Common myeloid progenitor, CD34-positive (primary cell): ENCODE data around the gene PSTK.
A peak's percentile ranks its signal among the peaks of the same experiment; 100 is the strongest.

ENCODE experiments used
- CTCF ChIA-PET: fragments of 350-600 bp; sonication (Branson Sonifier 250); formaldehyde crosslinking; loops from one replicate; lab custom pipeline; 2021; ENCODE audit warnings: antibody characterized with exemption; lab: Charles Lee
- POLR2A ChIA-PET: fragments of 350-600 bp; sonication (Branson Sonifier 250); formaldehyde crosslinking; loops from one replicate; lab custom pipeline; 2021; ENCODE audit warnings: antibody characterized with exemption; lab: Charles Lee
- DNase-seq, 3 donors: peaks; one replicate each; pipeline versions ENCODE4 v3.0.0 to v3.0.0-alpha.2; 2013
- H3K27ac ChIP-seq, 2 experiments: 1 replicate in 1 of 2; 2 replicates in 1 of 2; pipeline ENCODE4 v1.7.0; 2013; ENCODE audit warnings: inconsistent platforms in 2 of 2, low read length in 2 of 2, mild to moderate bottlenecking in 2 of 2, low read depth in 1 of 2, moderate library complexity in 1 of 2; ENCODE audit not compliant: severe bottlenecking in 2 of 2, insufficient read depth in 1 of 2, poor library complexity in 1 of 2
- H3K27me3 ChIP-seq, 5 experiments: replicated peaks in 2 of 5; 1 replicate in 3 of 5; 2 replicates in 2 of 5; pipeline versions ENCODE4 v1.6.1 to v1.7.0; 2013; ENCODE audit warnings: low read length in 4 of 5, mild to moderate bottlenecking in 2 of 5, moderate library complexity in 2 of 5, inconsistent platforms in 1 of 5; ENCODE audit not compliant: insufficient read depth in 5 of 5, control insufficient read depth in 4 of 5
- H3K36me3 ChIP-seq, 4 experiments: 1 replicate in 2 of 4; 2 replicates in 2 of 4; pipeline versions ENCODE4 v1.6.1 to v1.7.0; 2013; ENCODE audit warnings: low read length in 3 of 4, control low read depth in 1 of 4, mild to moderate bottlenecking in 1 of 4; ENCODE audit not compliant: control insufficient read depth in 4 of 4, insufficient read depth in 4 of 4
- H3K4me1 ChIP-seq, 4 experiments: 1 replicate in 3 of 4; 2 replicates in 1 of 4; pipeline versions ENCODE4 v1.6.1 to v1.7.1; 2013; ENCODE audit warnings: low read length in 3 of 4, mild to moderate bottlenecking in 3 of 4, control low read depth in 1 of 4, inconsistent platforms in 1 of 4, moderate library complexity in 1 of 4; ENCODE audit not compliant: control insufficient read depth in 4 of 4, insufficient read depth in 4 of 4; ENCODE audit errors: control extremely low read depth in 1 of 4
- H3K4me3 ChIP-seq, 7 experiments: 1 replicate in 4 of 7; 2 replicates in 3 of 7; pipeline versions ENCODE4 v1.5.1 to v1.7.0; 2013; ENCODE audit warnings: mild to moderate bottlenecking in 7 of 7, low read length in 6 of 7, moderate library complexity in 6 of 7, inconsistent platforms in 2 of 7, low read depth in 2 of 7, control low read depth in 1 of 7; ENCODE audit not compliant: insufficient read depth in 4 of 7, control insufficient read depth in 1 of 7; ENCODE audit errors: extremely low read depth in 1 of 7
- H3K9me3 ChIP-seq, 5 experiments: 1 replicate in 4 of 5; 2 replicates in 1 of 5; pipeline versions ENCODE4 v1.6.1 to v1.7.1; 2013; ENCODE audit warnings: low read length in 4 of 5, mild to moderate bottlenecking in 2 of 5, inconsistent platforms in 1 of 5, low read depth in 1 of 5, moderate library complexity in 1 of 5; ENCODE audit not compliant: control insufficient read depth in 4 of 5, insufficient read depth in 2 of 5; ENCODE audit errors: control extremely low read depth in 1 of 5
- WGBS: methylation state at CpG from one replicate; pipeline ENCODE4 v1.1.5; 2013; ENCODE audit not compliant: insufficient coverage; 5-methylcytosine and 5-hydroxymethylcytosine counted together

Gene PSTK

GRCh38 chr10:122974023-122974422 is 6.2 kb upstream of the PSTK start:
- ChIA-PET CTCF (no interaction called here), POLR2A (no interaction called here)
- Histone ChIP-seq H3K27ac (no peak overlapping the region), H3K4me1 (no peaks in the 10 kb centered on the region), H3K9me3 (no peaks in the 10 kb centered on the region), H3K4me3 (no peak overlapping the region), H3K36me3 (no peaks in the 10 kb centered on the region), H3K27me3 (no peaks in the 10 kb centered on the region)
- DNase-seq = no peak
- WGBS = 100% methylated on average over 3 of the region's 5 CpGs

- ChIA-PET POLR2A (no interaction called here), CTCF (no interaction called here)
- Histone ChIP-seq H3K27me3 (no peaks in the 10 kb centered on the region), H3K27ac (no peak overlapping the region), H3K4me1 (peaks cover 0 to 3% (median 1%) of the 10 kb centered on the region in 4 experiments), H3K36me3 (no peaks in the 10 kb centered on the region), H3K9me3 (no peaks in the 10 kb centered on the region), H3K4me3 (no peak overlapping the region)
- no peak for DNase-seq
- 78% methylated on average over 1 of the region's 3 CpGs for whole genome bisulfite sequencing
These were observed 5.6 kb upstream of the PSTK start for GRCh38 chr10:122974543-122975064.

- ChIA-PET CTCF (interaction anchor here (0.8 to 5.6 kb wide), 9 partner anchors 10 to 154 kb away, joined by 3 to 32 read pairs (median 4); partner anchors contain the start of genes ACADSB and IKZF5), POLR2A (interaction anchor here (0.8 to 1.0 kb wide), 2 partner anchors 17 to 27 kb away, joined by 3 to 6 read pairs; partner anchors contain the start of gene IKZF5)
- no peaks in the 10 kb centered on the region for H3K9me3 ChIP-seq
- peaks cover 9 to 19% (median 14%) of the 10 kb centered on the region in 4 experiments for H3K4me1 ChIP-seq
- H3K27ac ChIP-seq = no peak overlapping the region
- DNase-seq = peak; percentile 62 to 72 (median 69)
- H3K4me3 ChIP-seq = peak overlapping the region in 6 of 7 experiments; percentile 56 to 87 (median 76)
- H3K27me3 ChIP-seq = no peaks in the 10 kb centered on the region
- no CpG with 5 or more reads among the region's 4 CpGs for WGBS
- H3K36me3 ChIP-seq = peaks cover 0 to 7% (median 0%) of the 10 kb centered on the region in 4 experiments
These were observed 864 bp downstream of the PSTK start for GRCh38 chr10:122981066-122981464.

GRCh38 chr10:122983898-122984297 is 3.7 kb downstream of the PSTK start:
- ChIA-PET POLR2A (no interaction called here), CTCF (interaction anchor here (0.6 to 5.6 kb wide), 5 partner anchors 10 to 1250 kb away, joined by 3 to 32 read pairs (median 7); partner anchors contain the start of genes ACADSB and IKZF5)
- no peak for DNase-seq
- H3K27me3 ChIP-seq = no peaks in the 10 kb centered on the region
- H3K36me3 ChIP-seq = peaks cover 0 to 10% (median 0%) of the 10 kb centered on the region in 4 experiments
- H3K27ac ChIP-seq = no peak overlapping the region
- WGBS = 92% methylated on average over 4 of the region's 6 CpGs
- peaks cover 9 to 19% (median 14%) of the 10 kb centered on the region in 4 experiments for H3K4me1 ChIP-seq
- H3K4me3 ChIP-seq = no peak overlapping the region
- H3K9me3 ChIP-seq = no peaks in the 10 kb centered on the region

GRCh38 chr10:122984708-122985107 is 4.5 kb downstream of the PSTK start:
- ChIA-PET CTCF (interaction anchor here (2.7 to 5.6 kb wide), 2 partner anchors 9 to 22 kb away, joined by 7 to 32 read pairs; partner anchors contain the start of genes ACADSB and IKZF5), POLR2A (no interaction called here)
- no peaks in the 10 kb centered on the region for H3K27me3 ChIP-seq
- no peak for DNase-seq
- H3K27ac ChIP-seq = no peak overlapping the region
- no peak overlapping the region for H3K4me3 ChIP-seq
- 96% methylated on average over 2 of the region's 2 CpGs for WGBS
- H3K4me1 ChIP-seq = peaks cover 9 to 16% (median 12%) of the 10 kb centered on the region in 4 experiments
- no peaks in the 10 kb centered on the region for H3K9me3 ChIP-seq
- peaks cover 0 to 10% (median 0%) of the 10 kb centered on the region in 4 experiments for H3K36me3 ChIP-seq

- no peaks in the 10 kb centered on the region for H3K27me3 ChIP-seq
- peaks cover 0 to 12% (median 2%) of the 10 kb centered on the region in 4 experiments for H3K36me3 ChIP-seq
- 100% methylated on average over 1 of the region's 6 CpGs for WGBS
- ChIA-PET CTCF (no interaction called here), POLR2A (no interaction called here)
- no peak overlapping the region for H3K4me3 ChIP-seq
- peaks cover 0 to 4% (median 2%) of the 10 kb centered on the region in 4 experiments for H3K4me1 ChIP-seq
- H3K9me3 ChIP-seq = no peaks in the 10 kb centered on the region
- no peak overlapping the region for H3K27ac ChIP-seq
- no peak for DNase-seq
These were observed 6.1 kb downstream of the PSTK start for GRCh38 chr10:122986335-122986734.

GRCh38 chr10:122988501-122988900 is 8.3 kb downstream of the PSTK start:
- ChIA-PET CTCF (no interaction called here), POLR2A (no interaction called here)
- Histone ChIP-seq H3K4me3 (no peak overlapping the region), H3K9me3 (no peaks in the 10 kb centered on the region), H3K4me1 (no peaks in the 10 kb centered on the region), H3K27me3 (no peaks in the 10 kb centered on the region), H3K36me3 (peaks cover 3 to 12% (median 4%) of the 10 kb centered on the region in 4 experiments), H3K27ac (no peak overlapping the region)
- no peak for DNase-seq
- no CpG with 5 or more reads among the region's 2 CpGs for WGBS
